ENCODE data around the gene C5orf15. TPM values are rescaled to one million over a fixed set of nuclear protein-coding genes. Genes with fewer than 3 reads are reported as not detected.

Gene C5orf15
- total RNA-seq, 1 donor from 2014 or later = 120 TPM

DNA sequence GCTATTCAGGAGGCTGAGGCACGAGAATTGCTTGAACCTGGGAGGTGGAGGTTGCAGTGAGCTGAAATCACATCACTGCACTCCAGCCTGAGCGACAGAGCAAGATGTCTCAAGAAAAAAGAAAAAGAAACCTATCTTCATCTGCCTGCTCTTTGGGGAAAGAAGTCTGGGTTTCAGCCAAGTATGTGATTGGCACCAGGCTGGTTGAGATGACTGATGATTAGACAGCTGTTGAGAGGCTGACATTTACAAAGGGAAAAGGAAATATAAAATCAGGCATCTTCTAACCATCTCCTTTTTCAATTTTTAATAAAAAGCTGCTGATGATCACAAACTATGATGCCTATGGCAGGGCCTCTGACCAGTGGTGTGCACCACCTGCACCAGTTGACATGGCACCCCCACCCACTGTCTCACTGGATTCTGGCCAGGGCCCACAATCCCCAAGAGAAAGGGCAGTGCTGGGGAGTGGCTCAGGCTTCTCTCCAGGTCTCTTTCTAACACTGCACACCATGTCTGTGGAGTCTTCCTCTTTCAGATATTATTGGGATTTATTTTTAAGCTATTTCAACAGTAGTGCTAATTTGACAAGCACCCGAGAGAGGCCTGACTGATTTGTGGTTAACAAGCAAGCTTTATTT lies 17.2 kb upstream of the C5orf15 start:
- no peak for DNase-seq (ENCODE audit: low spot score)
- no peaks in the 10 kb centered on the region for H3K9me3 ChIP-seq (ENCODE audit: low read depth)
- H3F3A ChIP-seq (ENCODE audit: low read depth) = peaks cover 3% of the 10 kb centered on the region
- H3K9ac ChIP-seq = no peak overlapping the region
- H3K4me3 ChIP-seq = no peak overlapping the region
- H3K4me1 ChIP-seq = no peaks in the 10 kb centered on the region
- no peaks in the 10 kb centered on the region for H3K79me2 ChIP-seq (ENCODE audit: low read depth)
- no peaks in the 10 kb centered on the region for H3K9me3 Mint-ChIP-seq
- no peak overlapping the region for H3K4me2 ChIP-seq
- peaks cover 27% of the 10 kb centered on the region for H3K36me3 Mint-ChIP-seq
- no peaks in the 10 kb centered on the region for H3K27me3 ChIP-seq
- no peak overlapping the region for H3K27ac Mint-ChIP-seq
- H3K27me3 Mint-ChIP-seq (ENCODE audit: insufficient read depth, low read depth) = no peaks in the 10 kb centered on the region
- H3K27ac ChIP-seq = no peak overlapping the region
- H2AFZ ChIP-seq (replicated peaks) = no peak overlapping the region
- TF ChIP-seq, protein P1, sequence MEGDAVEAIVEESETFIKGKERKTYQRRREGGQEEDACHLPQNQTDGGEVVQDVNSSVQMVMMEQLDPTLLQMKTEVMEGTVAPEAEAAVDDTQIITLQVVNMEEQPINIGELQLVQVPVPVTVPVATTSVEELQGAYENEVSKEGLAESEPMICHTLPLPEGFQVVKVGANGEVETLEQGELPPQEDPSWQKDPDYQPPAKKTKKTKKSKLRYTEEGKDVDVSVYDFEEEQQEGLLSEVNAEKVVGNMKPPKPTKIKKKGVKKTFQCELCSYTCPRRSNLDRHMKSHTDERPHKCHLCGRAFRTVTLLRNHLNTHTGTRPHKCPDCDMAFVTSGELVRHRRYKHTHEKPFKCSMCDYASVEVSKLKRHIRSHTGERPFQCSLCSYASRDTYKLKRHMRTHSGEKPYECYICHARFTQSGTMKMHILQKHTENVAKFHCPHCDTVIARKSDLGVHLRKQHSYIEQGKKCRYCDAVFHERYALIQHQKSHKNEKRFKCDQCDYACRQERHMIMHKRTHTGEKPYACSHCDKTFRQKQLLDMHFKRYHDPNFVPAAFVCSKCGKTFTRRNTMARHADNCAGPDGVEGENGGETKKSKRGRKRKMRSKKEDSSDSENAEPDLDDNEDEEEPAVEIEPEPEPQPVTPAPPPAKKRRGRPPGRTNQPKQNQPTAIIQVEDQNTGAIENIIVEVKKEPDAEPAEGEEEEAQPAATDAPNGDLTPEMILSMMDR (IDR thresholded peaks at IDR 0.05) = no peak
- no peak for TF ChIP-seq EZH2 (IDR thresholded peaks at IDR 0.05)
- TF ChIP-seq EZH2phosphoT487 (IDR thresholded peaks at IDR 0.05) = no peak
- peaks cover 5% of the 10 kb centered on the region for H4K20me1 ChIP-seq (ENCODE audit: low read depth)
- H3K4me3 Mint-ChIP-seq = no peak overlapping the region
- peaks cover 6% of the 10 kb centered on the region for H3K36me3 ChIP-seq
- H3K4me1 Mint-ChIP-seq = no peaks in the 10 kb centered on the region

DNA sequence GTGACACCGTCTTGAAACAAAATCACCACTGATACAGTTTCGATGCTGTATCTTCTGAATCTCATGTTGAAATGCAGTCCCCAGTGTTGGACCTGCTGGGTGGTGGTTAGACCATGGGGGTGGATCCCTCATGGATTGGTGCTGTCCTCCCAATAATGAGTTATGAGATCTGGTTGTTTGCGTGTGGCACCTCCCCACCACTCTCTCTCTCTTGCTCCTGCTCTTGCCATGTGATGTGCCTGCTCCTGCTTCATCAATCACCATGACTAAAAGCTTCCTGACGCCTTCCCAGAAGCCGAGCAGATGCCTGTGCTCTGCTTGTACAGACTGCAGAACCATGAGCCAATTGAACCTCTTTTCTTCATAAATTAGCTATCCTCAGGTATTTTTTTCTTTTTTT lies 15.2 kb upstream of the C5orf15 start:
- TF ChIP-seq, protein P1 (IDR thresholded peaks at IDR 0.05) = no peak
- TF ChIP-seq EZH2phosphoT487 (IDR thresholded peaks at IDR 0.05) (no peak), EZH2 (IDR thresholded peaks at IDR 0.05) (no peak)
- Histone ChIP-seq H4K20me1 (ENCODE audit: low read depth) (peaks cover 4% of the 10 kb centered on the region), H3K9ac (no peak overlapping the region), H3K79me2 (ENCODE audit: low read depth) (no peaks in the 10 kb centered on the region), H3K36me3 (peaks cover 10% of the 10 kb centered on the region), H3K27ac (no peak overlapping the region), H3F3A (ENCODE audit: low read depth) (peaks cover 3% of the 10 kb centered on the region), H3K4me1 (no peaks in the 10 kb centered on the region), H3K27me3 (no peaks in the 10 kb centered on the region), H3K4me2 (no peak overlapping the region), H3K4me3 (no peak overlapping the region), H3K9me3 (ENCODE audit: low read depth) (no peaks in the 10 kb centered on the region), H2AFZ (replicated peaks) (no peak overlapping the region)
- Mint-ChIP-seq H3K4me3 (no peak overlapping the region), H3K4me1 (no peaks in the 10 kb centered on the region), H3K36me3 (peaks cover 21% of the 10 kb centered on the region), H3K27ac (no peak overlapping the region), H3K27me3 (ENCODE audit: insufficient read depth, low read depth) (no peaks in the 10 kb centered on the region), H3K9me3 (no peaks in the 10 kb centered on the region)
- no peak for DNase-seq (ENCODE audit: low spot score)

DNA sequence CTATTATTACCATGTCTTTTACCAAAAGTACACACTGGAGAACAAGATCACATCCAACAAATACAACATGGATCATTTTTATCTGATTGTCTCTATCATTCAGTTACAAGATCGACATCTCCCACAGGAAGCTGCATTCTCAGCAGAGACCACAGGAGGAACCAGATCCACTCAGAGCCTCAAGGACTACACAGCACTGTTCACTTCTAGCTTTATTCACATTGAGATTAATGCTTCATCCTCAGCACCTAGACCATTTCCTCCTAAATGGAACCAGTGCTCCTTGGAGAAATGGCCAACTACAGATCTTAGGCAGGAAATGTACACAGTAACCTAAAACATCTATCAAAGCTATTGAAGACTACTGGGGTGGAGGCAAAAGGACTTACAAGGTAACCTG lies 13.3 kb upstream of the C5orf15 start:
- Histone ChIP-seq H4K20me1 (ENCODE audit: low read depth) (peaks cover 4% of the 10 kb centered on the region), H3K9ac (no peak overlapping the region), H3K36me3 (peaks cover 6% of the 10 kb centered on the region), H3K9me3 (ENCODE audit: low read depth) (no peaks in the 10 kb centered on the region), H3K4me2 (no peak overlapping the region), H3F3A (ENCODE audit: low read depth) (peaks cover 3% of the 10 kb centered on the region), H2AFZ (replicated peaks) (no peak overlapping the region), H3K4me3 (no peak overlapping the region), H3K4me1 (no peaks in the 10 kb centered on the region), H3K27me3 (no peaks in the 10 kb centered on the region), H3K27ac (peak overlapping the region; percentile 37), H3K79me2 (ENCODE audit: low read depth) (no peaks in the 10 kb centered on the region)
- Mint-ChIP-seq H3K4me3 (no peak overlapping the region), H3K9me3 (no peaks in the 10 kb centered on the region), H3K27ac (no peak overlapping the region), H3K4me1 (no peaks in the 10 kb centered on the region), H3K27me3 (ENCODE audit: insufficient read depth, low read depth) (no peaks in the 10 kb centered on the region), H3K36me3 (peaks cover 19% of the 10 kb centered on the region)
- TF ChIP-seq, protein P1 (IDR thresholded peaks at IDR 0.05) = no peak
- TF ChIP-seq EZH2 (IDR thresholded peaks at IDR 0.05) (no peak), EZH2phosphoT487 (IDR thresholded peaks at IDR 0.05) (no peak)
- no peak for DNase-seq (ENCODE audit: low spot score)
